Stimulated activated CD8-positive, alpha-beta memory T cell treated with anti-CD3 and anti-CD28 coated beads, Interleukin-7, amount 100 ng/mL, for 24 hours (primary cell): ENCODE data around the gene ADGRD1.
"Not testable (repeated sequence)": the region's sequence is repeated elsewhere in the genome, so short reads cannot be mapped to it uniquely, and the experiment has no call there.

Source experiments
- DNase-seq: peaks from one replicate; pipeline ENCODE4 v3.0.0-alpha.2; 2020; ENCODE audit warnings: low read depth

Gene ADGRD1

GRCh38 chr12:130953771-130954543 is at the start of gene ADGRD1:
ADGRD1 (plus strand) TSS chr12:130953907; CDS start chr12:130954466, 559 bp downstream.
- DNase-seq, result no peak

- DNase-seq, result no peak
Observed at GRCh38 chr12:130904064-130904463, 49.6 kb upstream of the ADGRD1 start.

GRCh38 chr12:130904936-130905455 is 48.7 kb upstream of the ADGRD1 start:
- DNase-seq, result not testable (repeated sequence)

DNA sequence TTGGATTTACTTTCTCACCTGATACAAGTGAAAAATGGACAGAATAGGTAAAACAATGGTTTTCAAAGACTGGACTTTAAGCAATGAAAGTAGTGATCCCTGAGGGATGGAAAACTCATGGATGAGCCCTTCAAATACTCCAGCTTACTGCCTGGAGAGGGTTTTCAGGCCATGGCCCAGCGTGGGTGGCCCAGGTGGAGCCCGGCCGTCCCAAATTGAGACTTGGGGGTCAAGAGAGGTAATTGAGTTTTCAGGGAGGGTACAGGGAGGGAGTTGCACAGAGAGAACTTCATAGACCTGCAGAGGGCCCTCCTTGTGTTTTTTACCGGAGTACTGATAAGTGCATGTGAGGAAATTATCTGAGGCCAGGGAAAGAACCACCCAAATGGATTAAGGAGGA is 44.6 kb upstream of the ADGRD1 start:
- DNase-seq, result no peak

- no peak for DNase-seq
Observed at GRCh38 chr12:130911193-130911592, 42.5 kb upstream of the ADGRD1 start.

GRCh38 chr12:130911933-130912332 is 41.8 kb upstream of the ADGRD1 start:
- no peak for DNase-seq

DNA sequence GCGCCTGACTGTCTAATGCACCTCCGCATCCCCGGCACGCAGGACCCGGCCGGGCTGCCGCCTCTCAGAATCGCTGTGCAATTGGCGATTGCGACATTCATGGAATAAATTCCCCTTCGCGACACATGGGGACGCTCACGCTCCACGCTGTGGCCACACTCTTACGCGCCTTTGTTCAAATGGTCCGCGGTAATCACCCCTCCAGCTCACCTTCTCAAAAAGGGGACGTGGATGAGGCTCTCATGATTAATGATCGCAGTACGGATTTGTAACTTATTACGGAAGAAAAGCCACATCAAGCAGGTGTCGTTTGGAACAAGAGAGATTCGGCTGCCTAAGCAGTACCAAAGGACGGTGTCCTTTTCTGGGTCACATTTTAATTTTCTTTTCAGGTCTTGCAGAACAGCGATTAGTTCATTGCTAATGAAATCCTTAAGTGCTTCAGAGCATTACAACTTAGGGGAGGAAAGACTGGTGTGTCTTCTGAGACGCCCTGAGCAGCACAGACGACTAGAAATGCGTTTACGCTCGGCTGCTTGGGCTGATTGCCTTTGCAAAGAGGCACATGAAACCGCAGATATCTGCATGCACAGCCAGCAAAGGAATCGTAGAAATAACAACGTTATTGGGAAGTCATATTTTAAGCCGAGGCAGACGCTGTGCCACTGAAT is 37.3 kb upstream of the ADGRD1 start:
- no peak for DNase-seq

GRCh38 chr12:130917607-130918006 is 36.1 kb upstream of the ADGRD1 start:
- no peak for DNase-seq

DNA sequence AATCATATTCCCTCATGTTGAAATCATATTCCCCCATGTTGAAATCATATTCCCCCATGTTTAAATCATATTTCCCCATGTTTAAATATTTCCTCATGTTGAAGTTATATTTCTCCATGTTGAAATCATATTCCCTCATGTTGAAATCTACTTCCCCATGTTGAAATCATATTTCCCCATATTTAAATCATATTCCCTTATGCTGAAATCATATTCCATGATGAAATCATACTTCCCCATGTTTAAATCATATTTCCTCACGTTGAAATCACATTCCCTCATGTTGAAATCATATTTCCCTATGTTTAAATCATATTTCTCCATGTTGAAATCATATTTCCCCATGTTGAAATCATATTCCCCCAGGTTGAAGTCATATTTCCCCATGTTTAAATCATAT is 34.6 kb upstream of the ADGRD1 start:
- DNase-seq, result no peak

DNA sequence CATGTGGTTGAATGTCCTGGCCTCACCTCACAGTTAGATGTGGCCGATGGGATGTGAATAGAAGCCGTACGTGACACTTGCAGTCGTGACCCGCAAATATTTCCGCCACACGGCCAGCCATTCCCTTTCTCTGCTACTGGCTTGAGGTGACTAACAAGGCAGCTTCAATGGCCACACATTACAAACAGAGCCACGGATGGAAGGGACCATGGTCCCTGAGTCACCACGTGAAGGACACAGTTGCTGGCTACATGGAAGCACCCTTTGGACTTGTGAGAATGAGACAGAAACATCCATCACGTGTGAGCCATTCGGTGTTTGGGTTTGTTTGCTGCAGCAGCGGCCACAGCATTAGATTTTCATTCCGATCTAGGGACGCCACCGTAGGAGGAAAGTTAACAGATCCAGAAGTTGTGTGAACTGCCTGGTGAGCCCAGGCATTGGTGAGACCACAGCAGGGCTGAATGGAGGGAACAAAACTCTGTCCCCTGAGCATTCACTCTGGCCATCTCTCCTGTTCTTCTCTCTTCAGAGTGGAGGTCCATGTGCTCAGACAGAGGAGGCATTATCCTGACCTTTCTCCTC is 33.5 kb upstream of the ADGRD1 start:
- DNase-seq, result no peak

GRCh38 chr12:130920723-130921381 is 32.9 kb upstream of the ADGRD1 start:
- no peak for DNase-seq

DNA sequence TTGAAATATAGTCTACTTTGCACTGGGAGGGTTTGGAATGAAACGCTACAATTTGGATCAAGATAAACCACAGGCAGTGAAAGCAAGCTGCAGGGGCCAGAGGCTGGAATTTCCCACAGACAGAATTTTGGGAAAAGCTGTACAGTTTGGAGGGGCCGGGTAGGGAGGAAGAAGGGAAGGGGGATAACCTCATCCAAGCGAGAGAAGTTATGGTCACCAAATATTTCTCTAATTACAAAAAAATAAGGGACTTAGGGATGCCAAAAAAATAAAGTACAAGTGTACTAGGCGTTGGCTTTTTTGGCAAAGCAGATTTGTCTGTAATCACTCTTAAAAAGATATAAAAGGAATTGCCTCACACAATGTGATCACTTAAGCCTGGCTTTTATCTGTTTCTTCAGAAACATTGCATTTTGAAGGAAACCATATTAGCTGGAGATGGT is 31.2 kb upstream of the ADGRD1 start:
- no peak for DNase-seq

DNA sequence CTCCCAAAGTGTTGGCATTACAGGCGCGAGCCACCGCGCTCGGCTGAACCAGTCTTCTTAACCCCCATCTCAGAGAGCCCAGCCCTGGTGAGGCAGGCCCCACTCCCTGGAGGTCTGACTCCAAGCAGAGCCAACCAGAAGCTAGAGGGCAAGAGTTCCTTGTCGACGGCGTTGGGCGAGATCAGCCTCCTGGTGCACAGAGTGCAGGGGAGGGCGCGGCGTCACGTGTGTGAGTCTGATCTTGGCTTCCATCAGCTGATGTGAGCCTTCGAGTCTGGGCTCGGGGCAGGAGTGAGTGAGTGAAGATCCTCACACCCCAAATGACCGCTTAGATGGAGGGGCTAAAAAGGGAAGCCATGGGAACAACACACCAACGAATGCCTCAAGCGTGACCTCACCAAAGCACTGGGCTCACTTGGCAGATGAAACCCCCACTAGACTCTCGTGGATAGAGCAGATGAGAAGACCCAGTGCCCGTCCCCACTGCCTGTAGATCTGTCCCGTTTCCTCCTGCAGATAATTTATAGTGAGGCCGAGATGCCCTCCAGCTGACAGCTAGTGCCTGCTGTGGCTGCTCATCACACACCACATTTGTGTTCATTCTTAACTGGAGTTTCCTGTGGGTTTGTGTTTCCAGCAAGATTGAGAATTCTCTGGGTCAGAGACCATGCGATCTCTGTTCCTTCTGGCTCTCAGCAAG is 28.6 kb upstream of the ADGRD1 start:
- no peak for DNase-seq

- DNase-seq, result no peak
Observed at GRCh38 chr12:130925666-130926015, 28.1 kb upstream of the ADGRD1 start.

DNA sequence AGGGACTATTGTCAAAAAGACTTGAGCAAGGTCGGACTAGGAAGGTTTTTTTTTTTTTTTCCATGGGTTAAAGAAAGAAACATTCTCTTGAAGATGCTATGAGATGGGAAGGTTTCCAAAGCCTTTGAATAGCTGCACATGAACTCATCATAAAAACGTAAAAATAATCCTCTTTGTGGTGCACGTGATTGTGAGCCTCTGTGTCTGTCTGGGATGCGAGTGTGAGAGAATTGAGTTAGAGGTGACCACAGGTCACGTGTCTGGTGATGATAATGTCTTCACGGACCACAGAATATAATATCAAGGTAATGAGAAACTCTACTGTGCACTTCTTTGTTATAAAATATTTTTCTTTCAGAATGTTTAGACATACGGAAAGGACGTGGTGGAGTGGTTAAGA is 24.3 kb upstream of the ADGRD1 start:
- no peak for DNase-seq

DNA sequence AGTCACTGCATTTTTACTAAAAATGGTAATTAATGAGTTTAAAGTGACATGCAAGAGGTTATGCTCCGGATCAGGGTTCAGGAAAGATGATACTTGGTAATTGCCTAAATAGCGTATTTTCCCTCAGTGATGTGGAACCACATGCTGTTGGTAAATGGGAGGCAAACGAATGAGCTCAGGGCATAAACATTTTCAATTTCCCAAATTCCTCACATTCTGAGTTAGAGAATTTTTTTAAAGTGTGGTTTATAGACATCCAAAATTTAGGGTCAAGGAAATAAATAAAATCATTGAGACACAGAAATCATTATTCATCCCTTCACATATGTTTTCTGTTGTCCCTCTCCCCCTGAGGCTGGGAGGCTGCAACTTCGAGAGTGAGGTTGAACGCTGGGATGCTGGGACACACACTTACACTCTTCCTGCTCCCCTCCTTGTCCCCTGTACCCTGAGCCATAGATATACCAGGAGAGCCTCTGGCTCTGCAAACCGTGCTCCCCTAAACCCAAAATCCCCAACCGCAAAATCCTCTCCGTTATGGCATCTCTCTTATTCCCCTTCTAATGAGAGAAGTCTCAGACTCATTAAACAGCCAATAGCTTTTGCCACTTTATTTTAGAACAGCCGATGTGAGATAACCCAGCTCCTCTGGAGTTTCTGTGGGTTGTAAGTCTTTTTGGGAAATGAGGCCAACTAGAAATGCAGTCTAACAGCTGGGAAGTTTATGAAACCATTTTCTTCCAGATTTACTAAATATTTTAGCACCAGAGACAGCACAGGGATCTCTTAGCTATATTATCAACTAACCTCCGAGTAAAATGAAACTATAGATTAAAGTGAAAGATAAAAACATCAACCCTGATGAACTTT is 21.4 kb upstream of the ADGRD1 start:
- no peak for DNase-seq

DNA sequence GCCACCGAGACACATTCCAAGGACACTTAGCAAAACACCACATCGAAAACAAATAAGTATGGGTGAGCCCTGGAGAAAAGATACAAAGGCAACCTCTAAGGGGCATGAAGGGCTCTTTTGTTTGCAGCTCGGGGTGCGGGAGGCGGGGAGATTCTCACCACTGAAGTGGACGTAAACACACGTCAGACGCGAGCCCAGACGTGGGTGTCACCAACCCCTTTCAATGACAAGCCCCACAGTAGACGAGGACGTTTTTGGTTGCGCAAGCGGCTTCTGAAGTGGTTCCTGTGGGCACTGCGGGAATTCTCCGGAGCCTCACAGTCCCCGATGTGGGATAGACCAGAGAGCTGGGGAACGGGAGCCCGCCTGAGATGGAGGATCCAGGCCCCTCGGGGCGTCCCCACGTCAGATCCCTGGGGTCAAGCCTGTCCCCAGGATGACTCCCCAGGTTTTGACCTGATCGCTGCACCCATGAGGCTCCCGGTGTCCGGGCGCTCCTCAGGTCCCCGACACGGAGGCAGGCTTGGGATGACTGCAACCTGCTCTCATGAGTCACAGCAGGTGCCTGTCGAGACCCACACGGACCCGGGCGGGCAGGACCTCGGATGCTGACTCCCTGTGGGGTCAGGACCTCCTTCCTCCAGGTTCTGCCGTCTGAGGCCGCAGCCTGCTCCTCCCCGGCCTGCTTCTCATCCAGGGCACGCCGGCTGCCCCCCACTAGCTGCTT is 20.3 kb upstream of the ADGRD1 start:
- no peak for DNase-seq

GRCh38 chr12:130934753-130935152 is 19.0 kb upstream of the ADGRD1 start:
- DNase-seq, result no peak

DNA sequence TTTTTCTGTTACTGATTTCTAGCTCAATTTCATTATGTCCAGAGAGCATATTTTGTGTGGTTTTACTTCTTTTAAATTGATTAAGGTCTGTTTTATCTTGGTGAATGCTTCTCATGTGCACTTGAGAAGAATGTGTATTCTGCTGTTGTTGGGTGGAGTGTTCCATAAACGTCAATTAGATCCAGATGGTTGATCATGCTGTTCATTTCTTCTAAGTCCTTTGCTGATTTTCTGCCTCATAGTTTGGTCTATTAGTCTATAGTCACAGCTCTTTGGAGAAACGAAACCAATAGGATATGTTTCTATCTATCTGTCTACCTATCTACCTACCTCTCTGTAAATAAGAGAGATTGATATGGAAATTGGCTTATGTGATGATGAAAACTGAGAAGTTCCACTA is 17.1 kb upstream of the ADGRD1 start:
- DNase-seq, result no peak

- DNase-seq, result no peak
Observed at GRCh38 chr12:130937063-130937462, 16.6 kb upstream of the ADGRD1 start.
